K562 (cell line): ENCODE data around the gene PDCD1LG2. TPM values are rescaled to one million over a fixed set of nuclear protein-coding genes. Genes with fewer than 3 reads are reported as not detected.
A peak's percentile ranks its signal among the peaks of the same experiment; 100 is the strongest.

ENCODE experiments used
- ATAC-seq: fragments of 200-7000 bp; cut with Tn5 transposase; 3 replicates; pipeline ENCODE4 v1.9.1; 2020; ENCODE audit warnings: moderate library complexity
- BruUV-seq: library from RNA; stranded (reverse); fragments of 400-500 nt; replicated peaks from 2 replicates; lab custom pipeline; 2021; lab: Mats Ljungman, UMichigan
- CTCF ChIA-PET: fragments of 300-600 bp; formaldehyde crosslinking; extraction: SDS; loops from one replicate; lab custom pipeline; 2021; ENCODE audit warnings: low intra/inter-chr PET ratio; lab: Yijun Ruan, JAX
- POLR2A ChIA-PET: fragments of 300-600, 350-650 bp; sonication (Branson Sonifier 250); formaldehyde crosslinking; extraction: SDS; loops from one replicate; lab custom pipeline; 2021; ENCODE audit warnings: antibody characterized with exemption, inconsistent platforms; lab: Yijun Ruan, JAX
- DNase-seq, 4 experiments: peaks; one replicate each; pipeline versions ENCODE4 v3.0.0 to v3.0.0-alpha.2; 2011 to 2018; ENCODE audit warnings: low spot score in 3 of 4, mixed read lengths in 3 of 4; ENCODE audit errors: extremely low read depth in 1 of 4
- FAIRE-seq: peaks from 2 replicates; lab custom pipeline; 2011; peaks lifted over from hg19 to GRCh38; lab: Jason Lieb, UNC
- H2AFZ ChIP-seq: 2 replicates; pipeline ENCODE4 v1.6.0; 2011; ENCODE audit warnings: low read depth, low read length, control low read depth, inconsistent platforms
- H3K27ac ChIP-seq: fragments of 200-600 bp; 3 replicates; pipeline ENCODE4 v1.8.0; 2011; ENCODE audit warnings: low read depth, mild to moderate bottlenecking, control low read depth, inconsistent platforms, low read length, moderate library complexity, mixed read lengths; ENCODE audit errors: extremely low read depth
- H3K27me3 ChIP-seq, 2 experiments: fragments of 300-600 bp in 1 of 2; 2 replicates in 1 of 2; 3 replicates in 1 of 2; pipeline versions ENCODE4 v1.6.0 to v1.8.0; 2011; ENCODE audit warnings: inconsistent platforms in 2 of 2, low read length in 2 of 2, mild to moderate bottlenecking in 1 of 2, mixed read lengths in 1 of 2, moderate library complexity in 1 of 2; ENCODE audit not compliant: control insufficient read depth in 2 of 2, insufficient read depth in 2 of 2
- H3K36me3 ChIP-seq: fragments of 300-600 bp; 3 replicates; pipeline ENCODE4 v1.8.0; 2011; ENCODE audit warnings: mild to moderate bottlenecking, low read length, inconsistent platforms; ENCODE audit not compliant: control insufficient read depth, insufficient read depth
- H3K4me1 ChIP-seq, 2 experiments: fragments of 200-600 bp in 1 of 2; replicated peaks in 1 of 2; 2 replicates in 1 of 2; 3 replicates in 1 of 2; pipeline versions ENCODE4 v1.5.1 to v1.8.0; 2011; ENCODE audit warnings: inconsistent platforms in 2 of 2, low read length in 2 of 2, mild to moderate bottlenecking in 1 of 2, mixed read lengths in 1 of 2, moderate library complexity in 1 of 2; ENCODE audit not compliant: control insufficient read depth in 2 of 2, insufficient read depth in 2 of 2
- H3K4me2 ChIP-seq: 2 replicates; pipeline ENCODE4 v1.6.1; 2011; ENCODE audit warnings: low read length, control low read depth, inconsistent platforms, mixed read lengths; ENCODE audit not compliant: insufficient read depth
- H3K4me3 ChIP-seq: fragments of 200-600 bp; sonication (generic), shearing (Covaris generic); 2 replicates; pipeline ENCODE4 v1.5.1; 2016; ENCODE audit warnings: control low read depth, inconsistent platforms
- H3K79me2 ChIP-seq: fragments of 200-600 bp; 3 replicates; pipeline ENCODE4 v1.8.0; 2011; ENCODE audit warnings: low read length, inconsistent platforms; ENCODE audit not compliant: control insufficient read depth, insufficient read depth
- H3K9ac ChIP-seq, 2 experiments: 2 replicates each; pipeline versions ENCODE4 v1.6.0 to v1.6.1; 2011; ENCODE audit warnings: low read depth in 2 of 2, low read length in 2 of 2, control low read depth in 1 of 2, inconsistent platforms in 1 of 2, mild to moderate bottlenecking in 1 of 2, mixed read lengths in 1 of 2; ENCODE audit not compliant: insufficient read depth in 1 of 2
- H3K9me1 ChIP-seq: one replicate; pipeline ENCODE4 v1.6.0; 2011; ENCODE audit warnings: inconsistent platforms, mild to moderate bottlenecking, low read length, moderate library complexity; ENCODE audit not compliant: control insufficient read depth, insufficient read depth
- H3K9me3 ChIP-seq: replicated peaks from 2 replicates; pipeline ENCODE4 v1.5.1; 2011; ENCODE audit warnings: low read depth, low read length, inconsistent platforms; ENCODE audit not compliant: control insufficient read depth, insufficient read depth
- H4K20me1 ChIP-seq: replicated peaks from 2 replicates; pipeline ENCODE4 v1.6.1; 2011; ENCODE audit warnings: low read length, inconsistent platforms, mixed read lengths; ENCODE audit not compliant: control insufficient read depth, insufficient read depth
- CEBPB ChIP-seq: fragments of 450-650 bp; IDR thresholded peaks from 2 replicates; pipeline ENCODE4 v1.6.1; 2016; ENCODE audit warnings: missing genetic modification characterization, missing compliant biosample characterization
- CEBPG ChIP-seq, 3 experiments: fragments of 200-800 bp in 1 of 3; sonication (Bioruptor generic) in 1 of 3; sonication (generic) in 1 of 3; formaldehyde crosslinking in 1 of 3; IDR thresholded peaks in 2 of 3; conservative IDR thresholded peaks in 1 of 3; 2 replicates each; pipeline versions ENCODE4 v1.6.1 to v1.8.0; 2016 to 2022; ENCODE audit warnings: missing compliant biosample characterization in 2 of 3, missing genetic modification characterization in 2 of 3, mild to moderate bottlenecking in 1 of 3, missing genetic modification reagents in 1 of 3
- JUND ChIP-seq, 2 experiments: IDR thresholded peaks; 2 replicates in 1 of 2; 3 replicates in 1 of 2; pipeline ENCODE4 v1.6.1; 2011; ENCODE audit warnings: borderline replicate concordance in 2 of 2, low read depth in 2 of 2, low read length in 2 of 2, improper control_type of control experiment in 1 of 2, missing biosample characterization in 1 of 2, missing genetic modification characterization in 1 of 2, missing genetic modification reagents in 1 of 2
- POLR3G ChIP-seq: IDR thresholded peaks from 2 replicates; pipeline ENCODE4 v1.6.1; 2011; ENCODE audit not compliant: insufficient read length, insufficient replicate concordance; ENCODE audit errors: extremely low read depth
- RAD21 ChIP-seq, 2 experiments: fragments of 250-450 bp in 1 of 2; fragments of 450-650 bp in 1 of 2; sonication (Bioruptor Pico) in 1 of 2; formaldehyde crosslinking in 1 of 2; IDR thresholded peaks in 1 of 2; conservative IDR thresholded peaks in 1 of 2; 2 replicates each; pipeline versions ENCODE4 v1.4.0 to v1.8.0; 2020 to 2022; ENCODE audit warnings: mild to moderate bottlenecking in 2 of 2, moderate library complexity in 1 of 2
- SNIP1 ChIP-seq: fragments of 450-650 bp; IDR thresholded peaks from 2 replicates; pipeline ENCODE4 v1.7.1; 2017; ENCODE audit warnings: low read depth, mild to moderate bottlenecking
- WGBS: fragments of 100-300 bp; shearing (Covaris generic); methylation state at CpG from one replicate; pipeline ENCODE4 v1.1.6; 2016; ENCODE audit warnings: low coverage, mixed read lengths; ENCODE audit not compliant: insufficient coverage; ENCODE audit errors: missing lambda C conversion rate; 5-methylcytosine and 5-hydroxymethylcytosine counted together
- in situ Hi-C: fragments of 300-500 bp; cut with MboI; formaldehyde crosslinking; loops from 4 replicates; pipeline ENCODE4 v1.15.0; 2018; ENCODE audit warnings: inconsistent platforms, mixed read lengths
- intact Hi-C: fragments of 100-400 bp; cut with micrococcal nuclease; formaldehyde crosslinking; loops from 2 replicates; pipeline ENCODE4 v1.14.2; 2022
- polyA plus RNA-seq, 8 experiments: library from polyadenylated mRNA; depleted of rRNA in 4 of 8; stranded (reverse) in 5 of 8; unstranded in 3 of 8; fragments of >200 nt; fragmentation: Nextera tagmentation in 2 of 8; fragmentation: Illumina TruSeq in 1 of 8; extraction: Ambion mirVana in 2 of 8; extraction: Trizol in 1 of 8; gene quantifications; 2 replicates each; pipeline versions ENCODE4 v1.2.1 to v1.2.3, GENCODE V29; 2011 to 2014; ENCODE audit warnings: inconsistent platforms in 1 of 8, missing spikeins in 1 of 8
- total RNA-seq, 7 experiments: library from RNA; depleted of rRNA in 6 of 7; stranded (reverse); fragments of >200 nt in 6 of 7; fragmentation: Illumina TruSeq in 2 of 7; extraction: Trizol in 2 of 7; gene quantifications; 2 replicates each; pipeline versions ENCODE4 v1.2.1 to v1.2.3, GENCODE V29; 2011 to 2021; ENCODE audit warnings: low replicate concordance in 1 of 7
- TF ChIP-seq, protein P1 (sequence below), 3 experiments: IDR thresholded peaks in 2 of 3; conservative IDR thresholded peaks in 1 of 3; 2 replicates each; pipeline ENCODE4 v1.5.1; 2011 to 2012; ENCODE audit warnings: low read length in 3 of 3, mild to moderate bottlenecking in 3 of 3, control low read depth in 2 of 3, improper control_type of control experiment in 1 of 3, inconsistent platforms in 1 of 3, low read depth in 1 of 3, mixed read lengths in 1 of 3, moderate library complexity in 1 of 3; ENCODE audit not compliant: insufficient read depth in 2 of 3

The PDCD1LG2 gene
- total and polyA plus RNA-seq, 9 of the 15 experiments (the other 6 are each of a cell fraction or from before 2014, with no cell fraction given), result not detected

DNA sequence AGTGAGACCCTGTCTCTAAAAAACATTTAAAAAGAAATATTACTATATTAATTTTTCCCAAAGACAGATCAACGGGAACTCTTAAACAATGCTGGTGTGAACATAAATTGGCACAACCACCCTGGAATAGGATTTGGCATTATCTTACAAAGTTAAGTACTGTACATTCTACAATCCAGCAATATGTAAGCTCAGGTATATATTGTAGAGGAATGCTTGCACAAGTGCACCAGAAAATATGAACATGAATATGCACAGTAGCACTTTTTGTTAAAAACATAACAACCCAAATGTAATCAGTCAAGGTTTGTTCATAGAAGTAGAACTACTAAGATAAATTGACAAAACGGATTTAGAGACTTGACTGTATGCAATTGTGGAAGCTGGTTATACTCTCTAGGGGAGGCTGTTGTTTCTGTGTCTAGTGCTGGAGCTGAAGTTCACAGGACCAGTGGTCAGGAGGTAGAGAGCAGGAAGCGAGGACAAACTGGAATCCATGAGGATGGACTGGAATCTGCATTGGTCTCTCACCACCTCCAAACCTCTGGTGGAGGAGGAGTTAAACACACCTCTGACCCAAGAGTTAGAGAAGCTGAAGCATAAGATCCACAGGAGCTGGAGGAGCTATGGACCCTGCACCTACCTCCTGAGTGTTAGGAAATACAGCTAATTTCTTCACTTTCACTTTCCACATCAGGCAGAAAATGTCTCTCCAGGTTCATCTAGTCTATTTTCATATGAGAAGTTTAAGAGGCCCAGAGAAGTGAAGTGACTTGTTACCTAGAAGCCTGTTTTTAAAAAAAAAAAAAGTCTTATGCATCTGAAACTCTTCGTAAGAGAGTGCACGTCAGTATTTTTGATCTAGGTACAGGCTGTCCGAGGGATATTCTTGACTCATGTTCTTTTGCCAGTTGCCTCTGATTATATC, 98.2 kb downstream of the PDCD1LG2 start:
- peak; percentile 91 for ATAC-seq
- no peak for TF ChIP-seq POLR3G
- TF ChIP-seq, protein P1, sequence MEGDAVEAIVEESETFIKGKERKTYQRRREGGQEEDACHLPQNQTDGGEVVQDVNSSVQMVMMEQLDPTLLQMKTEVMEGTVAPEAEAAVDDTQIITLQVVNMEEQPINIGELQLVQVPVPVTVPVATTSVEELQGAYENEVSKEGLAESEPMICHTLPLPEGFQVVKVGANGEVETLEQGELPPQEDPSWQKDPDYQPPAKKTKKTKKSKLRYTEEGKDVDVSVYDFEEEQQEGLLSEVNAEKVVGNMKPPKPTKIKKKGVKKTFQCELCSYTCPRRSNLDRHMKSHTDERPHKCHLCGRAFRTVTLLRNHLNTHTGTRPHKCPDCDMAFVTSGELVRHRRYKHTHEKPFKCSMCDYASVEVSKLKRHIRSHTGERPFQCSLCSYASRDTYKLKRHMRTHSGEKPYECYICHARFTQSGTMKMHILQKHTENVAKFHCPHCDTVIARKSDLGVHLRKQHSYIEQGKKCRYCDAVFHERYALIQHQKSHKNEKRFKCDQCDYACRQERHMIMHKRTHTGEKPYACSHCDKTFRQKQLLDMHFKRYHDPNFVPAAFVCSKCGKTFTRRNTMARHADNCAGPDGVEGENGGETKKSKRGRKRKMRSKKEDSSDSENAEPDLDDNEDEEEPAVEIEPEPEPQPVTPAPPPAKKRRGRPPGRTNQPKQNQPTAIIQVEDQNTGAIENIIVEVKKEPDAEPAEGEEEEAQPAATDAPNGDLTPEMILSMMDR (IDR thresholded peaks at IDR 0.05 in 2 of 3, conservative IDR thresholded peaks at IDR 0.05 in 1 of 3; ENCODE audit: insufficient read depth in 2 of 3, low read depth in 1 of 3, low read length in 3 of 3), result peak in 1 of 3 experiments; percentile 30; a peak in 1 of 6 replicates
- TF ChIP-seq RAD21 (CRISPR knock-in tag; conservative IDR thresholded peaks at IDR 0.05 in 1 of 2, IDR thresholded peaks at IDR 0.05 in 1 of 2), result peak in 1 of 2 experiments; percentile 32; a peak in 1 of 4 replicates
- no peak for TF ChIP-seq JUND (IDR thresholded peaks at IDR 0.05; ENCODE audit: borderline replicate concordance, low read depth, low read length)
- TF ChIP-seq JUND (tag; IDR thresholded peaks at IDR 0.05; ENCODE audit: borderline replicate concordance, low read depth, low read length), result no peak
- peak; percentile 44; the same call in 1 of the 2 replicates for TF ChIP-seq CEBPB (tag)
- no peak for TF ChIP-seq SNIP1
- TF ChIP-seq CEBPG (CRISPR knock-in tag; IDR thresholded peaks at IDR 0.05), result no peak
- 0 out of 4 replicates have a peak, but pooled peaks of 1 of the 2 experiments have one; percentile 20 for TF ChIP-seq CEBPG (tag; conservative IDR thresholded peaks at IDR 0.05 in 1 of 2, IDR thresholded peaks at IDR 0.05 in 1 of 2)
- TF ChIP-seq, all 486 proteins: peak for 4
- H4K20me1 ChIP-seq, result no peaks in the 10 kb centered on the region
- no peaks in the 10 kb centered on the region for H3K4me1 ChIP-seq
- CTCF ChIA-PET, result no interaction called here
- FAIRE-seq (peak; percentile 71), DNase-seq (peak in 2 of 4 experiments; percentile 9 to 16)
- H2AFZ ChIP-seq, result peak overlapping the region; percentile 60
- no peaks in the 10 kb centered on the region for H3K27me3 ChIP-seq
- WGBS, result 16% methylated on average over 5 of the region's 6 CpGs
- peak overlapping the region; percentile 2; the same call in 1 of the 3 replicates for H3K27ac ChIP-seq
- BruUV-seq, result no TSS peak
- no peaks in the 10 kb centered on the region for H3K79me2 ChIP-seq
- peak overlapping the region; percentile 30 for H3K4me3 ChIP-seq
- no peaks in the 10 kb centered on the region for H3K9me1 ChIP-seq
- H3K9me3 ChIP-seq, result no peaks in the 10 kb centered on the region
- POLR2A ChIA-PET, result interaction anchor here (1.2 to 1.3 kb wide), 2 partner anchors 11 to 13 kb away, joined by 3 read pairs; no protein-coding TSS in a partner anchor
- in situ Hi-C loops, result no loop called here
- intact Hi-C loops, result loop anchor here (10.0 kb wide), 1 partner anchor 106 kb away; no protein-coding TSS in a partner anchor
- no peaks in the 10 kb centered on the region for H3K36me3 ChIP-seq
- H3K9ac ChIP-seq, result peak overlapping the region; percentile 33 to 80; a peak in 2 of 4 replicates
- peak overlapping the region; percentile 68 for H3K4me2 ChIP-seq
